LNCAP (cell line): ENCODE measurements around the gene TOMM70.

ENCODE experiments used
- CTCF ChIP-seq: fragments of 450-650 bp; IDR thresholded peaks from 2 replicates; pipeline ENCODE4 v1.5.1; 2017; ENCODE audit warnings: mild to moderate bottlenecking

The TOMM70 gene

GRCh38 chr3:100358413-100358812, 42.5 kb downstream of the TOMM70 start:
- TF ChIP-seq CTCF, result no peak

GRCh38 chr3:100354850-100355249, 46.0 kb downstream of the TOMM70 start:
- TF ChIP-seq CTCF, result no peak

- TF ChIP-seq CTCF, result no peak
Measured at GRCh38 chr3:100352296-100353231, 48.3 kb downstream of the TOMM70 start.

- no peak for TF ChIP-seq CTCF
Measured at GRCh38 chr3:100348727-100349126, 52.2 kb downstream of the TOMM70 start.

- no peak for TF ChIP-seq CTCF
Measured at GRCh38 chr3:100340527-100340926, 60.4 kb downstream of the TOMM70 start.

- no peak for TF ChIP-seq CTCF
Measured at GRCh38 chr3:100339786-100340185, 61.1 kb downstream of the TOMM70 start.

- no peak for TF ChIP-seq CTCF
Measured at GRCh38 chr3:100338911-100339310, 62.0 kb downstream of the TOMM70 start.
